GM12892 (cell line): Measurements from ENCODE around the gene HDHD3.
"Not testable (repeated sequence)": the region's sequence is repeated elsewhere in the genome, so short reads cannot be mapped to it uniquely, and the experiment has no call there.

Experiments used
- DNase-seq: peaks from one replicate; pipeline ENCODE4 v3.0.0; 2011; ENCODE audit not compliant: insufficient read length
- FAIRE-seq: peaks from 2 replicates; lab custom pipeline; 2011; peaks lifted over from hg19 to GRCh38; lab: Jason Lieb, UNC
- POLR2A ChIP-seq: IDR thresholded peaks from 2 replicates; pipeline ENCODE4 v1.6.1; 2011; ENCODE audit warnings: low read depth, low read length, control low read depth
- POLR2AphosphoS5 ChIP-seq: IDR thresholded peaks from 2 replicates; pipeline ENCODE4 v1.6.1; 2011; ENCODE audit warnings: low read depth, low read length, control low read depth
- TAF1 ChIP-seq: IDR thresholded peaks from 2 replicates; pipeline ENCODE4 v1.6.1; 2011; ENCODE audit warnings: low read depth, mild to moderate bottlenecking, control low read depth, low read length, borderline replicate concordance

HDHD3 gene

DNA sequence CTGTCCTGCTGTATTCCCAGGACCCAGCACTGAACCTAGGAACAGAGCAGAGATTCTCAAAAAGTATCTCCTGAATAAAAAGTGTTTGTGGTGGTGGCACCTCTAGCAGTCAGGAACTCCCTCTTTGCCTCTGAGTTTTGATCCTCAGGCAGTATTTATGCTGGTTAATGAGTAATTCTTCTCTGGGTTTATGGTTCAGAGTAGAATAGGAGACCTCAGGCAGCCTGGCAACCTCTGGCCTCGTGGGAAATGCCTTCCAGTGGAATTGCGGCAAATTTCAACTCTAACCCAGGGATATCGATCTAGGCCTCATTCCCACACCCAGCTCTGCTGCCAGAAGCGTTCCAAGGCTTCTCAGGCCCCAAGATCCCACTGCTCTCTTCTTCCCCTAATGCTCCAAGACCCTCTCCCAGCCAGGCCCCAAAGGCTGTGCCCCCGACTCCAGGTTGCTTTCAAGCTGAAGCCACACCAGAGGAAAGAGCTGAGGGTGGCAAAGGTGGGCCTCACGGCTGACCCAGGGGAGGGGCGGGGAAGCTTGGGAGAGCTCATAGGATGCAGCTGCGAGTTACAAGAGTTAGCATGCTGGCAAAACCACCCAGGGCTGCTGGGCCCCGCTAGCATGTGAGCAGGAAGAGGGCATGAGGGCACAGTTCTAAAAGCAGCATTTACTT lies 10.9 kb upstream of the HDHD3 start:
- no peak for FAIRE-seq
- DNase-seq, result no peak
- TF ChIP-seq POLR2AphosphoS5, result no peak
- no peak for TF ChIP-seq POLR2A
- no peak for TF ChIP-seq TAF1

DNA sequence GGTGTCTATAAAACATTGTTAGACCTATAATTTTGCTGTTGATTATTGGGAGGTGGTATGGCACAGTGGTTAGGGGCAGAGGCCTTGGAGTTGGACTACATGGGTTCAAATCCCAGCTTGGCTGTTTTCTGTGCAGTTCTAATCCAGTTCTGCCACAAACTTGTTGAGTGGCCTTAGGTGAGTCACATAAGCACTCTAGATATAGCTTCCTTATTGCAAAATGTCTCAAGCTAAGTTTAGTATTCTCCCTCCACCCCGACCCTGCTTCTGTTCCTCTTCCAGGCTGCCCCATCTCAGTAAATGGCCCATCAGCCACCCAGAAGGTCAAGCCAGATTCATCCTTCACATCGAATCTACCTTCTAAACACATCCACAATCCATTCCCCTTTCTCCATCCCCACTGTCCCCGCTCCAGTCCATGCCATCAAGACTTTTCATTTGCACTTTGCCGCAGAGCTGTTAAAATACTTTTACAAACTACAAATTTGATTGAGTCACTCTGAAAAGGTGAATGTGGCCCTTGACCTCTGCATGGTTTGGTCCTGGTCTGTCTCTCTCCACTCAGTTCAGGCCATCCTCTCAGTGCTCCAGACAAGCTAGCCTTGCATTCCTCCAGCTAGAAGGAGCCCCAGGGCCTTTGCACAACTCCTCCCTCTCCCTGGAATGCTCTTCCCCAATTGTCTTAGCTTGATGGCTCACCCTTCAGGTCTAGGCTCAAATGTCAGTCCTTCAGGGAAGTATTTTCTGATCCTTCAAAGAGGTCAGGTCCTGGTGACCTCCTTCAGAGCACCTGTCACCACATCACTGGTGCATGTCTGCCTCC lies 10.0 kb upstream of the HDHD3 start:
- DNase-seq, result no peak
- TF ChIP-seq POLR2A, result no peak
- no peak for TF ChIP-seq POLR2AphosphoS5
- no peak for TF ChIP-seq TAF1
- FAIRE-seq, result no peak

DNA sequence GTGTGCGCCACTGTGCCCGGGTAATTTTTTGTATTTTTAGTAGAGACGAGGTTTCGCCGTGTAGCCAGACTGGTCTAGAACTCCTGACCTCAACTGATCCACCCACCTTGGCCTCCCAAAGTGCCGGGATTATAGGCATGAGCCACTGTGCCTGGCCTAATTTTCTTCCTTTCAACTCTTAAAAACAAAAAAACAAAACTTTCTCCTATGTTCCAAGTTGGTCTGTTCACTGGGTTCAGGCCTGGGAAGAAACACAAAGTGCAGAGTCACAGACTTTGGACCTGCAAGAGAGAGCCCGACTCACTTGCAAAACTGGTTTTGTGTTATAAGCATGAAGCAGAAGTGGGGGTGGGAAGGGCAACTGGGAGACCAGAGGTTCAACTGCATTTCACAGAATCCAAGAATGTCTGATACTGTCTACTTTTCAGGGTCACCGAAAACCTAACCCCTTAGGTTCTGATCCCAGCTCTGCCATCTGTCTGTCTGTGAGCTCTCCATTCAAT lies 5.2 kb upstream of the HDHD3 start:
- TF ChIP-seq TAF1, result no peak
- TF ChIP-seq POLR2A, result no peak
- TF ChIP-seq POLR2AphosphoS5, result no peak
- no peak for FAIRE-seq

DNA sequence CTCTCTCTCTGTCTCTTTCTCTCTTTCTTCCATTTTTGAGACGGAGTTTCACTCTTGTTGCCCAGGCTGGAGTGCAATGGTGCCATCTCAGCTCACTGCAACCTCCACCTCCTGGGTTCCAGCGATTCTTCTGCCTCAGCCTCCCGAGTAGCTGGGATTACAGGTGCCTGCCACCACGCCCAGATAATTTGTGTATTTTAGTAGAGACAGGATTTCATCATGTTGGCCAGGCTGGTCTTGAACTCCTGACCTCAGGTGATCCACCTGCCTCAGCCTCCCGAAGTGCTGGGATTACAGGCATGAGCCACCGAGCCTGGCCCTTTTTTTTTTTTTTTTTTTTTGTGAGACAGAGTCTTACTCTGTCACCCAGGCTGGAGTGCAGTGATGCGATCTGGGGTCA lies 4.7 kb upstream of the HDHD3 start:
- not testable (repeated sequence) for FAIRE-seq, DNase-seq

More for the DNA sequence above, 5.2 kb upstream of the HDHD3 start:
- no peak for DNase-seq

DNA sequence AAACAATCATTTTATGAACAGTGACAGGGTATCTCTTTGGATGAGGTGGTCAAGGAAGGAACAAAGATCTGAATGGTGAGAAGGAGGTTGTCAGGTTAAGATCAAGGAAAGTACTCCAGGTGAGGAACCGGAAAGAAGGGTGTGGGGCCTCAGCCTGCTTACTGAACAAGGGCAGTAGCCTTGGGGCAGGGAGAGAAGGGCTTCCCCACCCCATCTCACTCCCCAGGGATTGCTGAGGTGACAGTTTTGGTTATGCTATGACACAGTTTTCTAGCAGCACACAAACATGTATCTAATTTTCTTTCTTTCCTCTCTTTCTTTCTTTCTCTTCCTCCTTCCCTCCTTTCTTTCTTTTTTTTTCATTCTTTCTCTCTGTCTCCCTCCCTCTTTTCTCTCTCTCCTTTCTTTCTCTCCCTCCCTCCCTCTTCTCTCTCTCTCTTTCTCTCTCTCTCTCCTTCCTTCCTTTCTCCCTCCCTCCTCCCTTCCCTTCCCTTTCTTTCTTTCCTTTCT lies 4.1 kb upstream of the HDHD3 start:
- FAIRE-seq, result peak; percentile 56
- TF ChIP-seq POLR2AphosphoS5, result no peak
- no peak for TF ChIP-seq POLR2A
- TF ChIP-seq TAF1, result no peak
- no peak for DNase-seq

DNA sequence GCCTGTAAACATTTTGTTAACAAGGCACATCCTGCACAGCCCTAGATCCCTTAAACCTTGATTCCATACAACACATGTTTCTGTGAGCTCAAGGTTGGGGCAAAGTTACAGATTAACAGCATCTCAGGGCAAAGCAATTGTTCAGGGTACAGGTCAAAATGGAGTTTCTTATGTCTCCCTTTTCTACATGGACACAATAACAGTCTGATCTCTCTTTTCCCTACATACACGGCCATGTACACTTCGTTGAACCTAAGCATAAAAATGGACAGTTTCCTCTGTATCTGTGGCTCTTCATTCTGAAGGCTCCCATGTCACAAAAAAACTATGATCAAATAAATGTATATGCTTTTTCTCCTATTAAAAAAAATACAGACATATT lies 3.0 kb upstream of the HDHD3 start:
- not testable (repeated sequence) for FAIRE-seq, DNase-seq

DNA sequence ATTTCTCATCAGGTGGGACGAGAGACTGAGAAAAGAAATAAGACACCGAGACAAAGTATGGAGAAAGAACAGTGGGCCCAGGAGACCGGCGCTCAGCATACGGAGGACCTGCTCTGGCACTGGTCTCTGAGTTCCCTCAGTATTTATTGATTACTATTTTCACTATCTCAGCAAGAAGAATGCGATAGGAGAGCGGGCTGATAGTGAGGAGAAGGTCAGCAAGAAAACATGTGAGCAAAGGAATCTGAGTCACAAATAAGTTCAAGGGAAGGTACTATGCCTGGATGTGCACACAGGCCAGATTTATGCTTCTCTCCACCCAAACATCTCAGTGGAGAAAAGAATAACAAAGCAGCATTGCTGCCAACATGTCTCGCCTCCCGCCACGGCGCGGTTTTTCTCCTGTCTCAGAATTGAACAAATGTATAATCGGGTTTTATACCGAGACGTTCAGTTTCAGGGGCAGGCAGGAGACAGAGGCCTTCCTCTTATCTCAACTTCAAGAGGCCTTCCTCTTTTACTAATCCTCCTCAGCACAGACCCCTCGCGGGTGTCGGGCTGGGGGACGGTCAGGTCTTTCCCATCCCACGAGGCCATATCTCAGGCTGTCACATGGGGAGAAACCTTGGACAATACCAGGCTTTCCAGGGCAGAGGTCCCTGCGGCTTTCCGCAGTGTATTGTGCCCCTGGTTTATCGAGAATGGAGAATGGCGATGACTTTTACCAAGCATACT lies 2.5 kb upstream of the HDHD3 start:
- DNase-seq, FAIRE-seq: not testable (repeated sequence)

DNA sequence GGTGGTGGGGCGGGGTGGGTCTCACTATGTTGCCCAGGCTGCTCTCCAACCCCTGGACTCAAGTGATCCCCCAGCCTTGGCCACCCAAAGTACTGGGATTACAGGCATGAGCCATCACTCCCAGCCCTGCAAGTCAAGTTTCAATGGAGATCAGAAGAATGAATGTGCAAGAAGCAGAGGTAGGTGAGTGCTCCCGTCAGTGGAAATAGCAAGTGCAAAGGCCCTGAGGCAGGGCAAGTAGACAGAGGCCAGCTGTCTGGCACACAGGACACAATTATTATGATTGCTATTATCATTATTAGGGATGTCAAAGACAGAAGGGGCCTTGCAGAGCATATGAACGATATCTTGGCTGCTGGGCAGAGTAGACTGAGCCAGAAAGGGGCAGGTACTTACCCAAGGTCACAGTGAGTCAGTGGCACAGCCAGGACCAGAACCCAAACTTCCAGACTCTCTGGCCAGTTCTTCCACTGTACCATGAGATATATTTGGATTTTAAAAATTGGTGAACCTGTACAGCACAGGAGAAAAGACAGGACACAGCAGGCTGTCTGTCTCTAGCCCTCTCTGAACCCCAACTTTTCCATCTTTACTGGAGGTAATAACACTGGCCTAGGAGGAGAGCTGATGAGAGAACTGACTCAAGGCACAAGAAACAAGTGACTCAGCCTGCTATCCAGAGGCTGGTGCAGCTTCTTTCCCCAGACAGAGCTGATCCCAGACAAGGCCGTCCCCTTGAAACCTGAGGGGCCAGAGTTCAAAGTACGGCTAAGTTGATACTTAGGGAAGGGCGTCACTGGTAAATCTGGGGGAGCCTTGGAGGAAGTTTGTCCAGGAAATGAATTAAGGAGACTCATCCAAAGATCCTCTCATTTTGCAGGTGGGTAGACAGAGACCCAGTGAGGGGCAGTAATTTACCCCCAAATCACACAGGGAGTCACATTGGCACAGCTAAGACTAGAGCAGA lies 1.4 kb downstream of the HDHD3 start:
- DNase-seq (no peak), FAIRE-seq (no peak)

DNA sequence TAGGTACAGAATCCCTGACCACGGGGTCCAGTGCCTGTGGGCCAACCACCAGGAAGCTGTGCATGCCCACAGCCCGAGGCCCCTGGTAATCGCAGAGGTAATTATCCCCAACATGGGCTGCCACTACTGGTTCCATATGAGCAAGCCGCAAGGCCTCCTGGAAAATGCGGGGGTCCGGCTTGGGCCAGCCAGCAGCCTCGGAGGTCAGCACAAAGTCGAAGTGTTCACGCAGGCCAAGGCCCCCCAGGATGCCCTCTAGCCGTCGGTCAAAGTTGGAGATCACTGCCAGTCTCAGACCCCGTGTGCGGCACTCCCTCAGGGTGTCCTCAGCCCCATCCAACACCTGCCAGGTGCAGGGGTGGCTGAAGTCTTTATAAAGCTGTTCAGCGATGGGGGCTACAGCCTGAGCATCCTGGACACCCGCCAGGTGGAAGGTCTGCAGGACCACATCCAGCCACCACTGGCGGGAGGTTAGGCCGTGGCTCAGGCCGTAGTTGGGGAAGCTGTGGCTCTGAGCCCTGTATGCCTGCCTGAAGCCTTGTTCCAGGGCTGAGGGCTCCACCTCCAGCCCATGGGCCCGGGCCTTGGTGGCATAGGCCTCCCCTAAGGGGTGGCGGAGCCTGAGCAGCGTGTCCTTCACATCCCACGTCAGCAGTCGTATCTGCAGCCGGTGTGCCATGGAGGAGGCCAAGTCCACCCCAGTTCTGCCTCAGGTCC lies 3.0 kb downstream of the HDHD3 start:
- DNase-seq (no peak), FAIRE-seq (no peak)
- TF ChIP-seq POLR2A, result no peak
- TF ChIP-seq TAF1, result no peak
- TF ChIP-seq POLR2AphosphoS5, result no peak

More for the DNA sequence above, 1.4 kb downstream of the HDHD3 start:
- no peak for TF ChIP-seq POLR2AphosphoS5
- no peak for TF ChIP-seq TAF1
- no peak for TF ChIP-seq POLR2A

DNA sequence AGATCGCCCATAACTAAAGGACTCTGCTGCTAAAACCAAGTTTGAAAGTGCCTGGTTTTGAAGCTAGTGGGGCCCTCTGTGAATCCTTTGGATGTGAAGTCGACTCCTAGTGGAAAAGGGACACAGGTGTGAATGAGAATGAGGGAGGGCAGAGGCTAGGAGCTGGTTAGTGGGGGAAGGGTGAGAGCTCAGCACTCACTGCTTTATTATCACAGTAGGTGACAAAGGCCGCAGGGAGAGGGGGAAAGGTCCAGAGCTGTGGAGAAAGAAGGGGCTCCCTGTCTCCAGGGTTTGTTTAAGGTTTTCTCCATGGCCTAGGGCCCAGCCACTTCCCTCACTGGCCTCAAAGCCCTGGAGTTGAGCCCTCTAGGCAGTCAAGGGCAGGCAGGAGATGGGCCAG lies 3.5 kb downstream of the HDHD3 start:
- TF ChIP-seq TAF1 (no peak), POLR2A (no peak), POLR2AphosphoS5 (no peak)
- no peak for DNase-seq

DNA sequence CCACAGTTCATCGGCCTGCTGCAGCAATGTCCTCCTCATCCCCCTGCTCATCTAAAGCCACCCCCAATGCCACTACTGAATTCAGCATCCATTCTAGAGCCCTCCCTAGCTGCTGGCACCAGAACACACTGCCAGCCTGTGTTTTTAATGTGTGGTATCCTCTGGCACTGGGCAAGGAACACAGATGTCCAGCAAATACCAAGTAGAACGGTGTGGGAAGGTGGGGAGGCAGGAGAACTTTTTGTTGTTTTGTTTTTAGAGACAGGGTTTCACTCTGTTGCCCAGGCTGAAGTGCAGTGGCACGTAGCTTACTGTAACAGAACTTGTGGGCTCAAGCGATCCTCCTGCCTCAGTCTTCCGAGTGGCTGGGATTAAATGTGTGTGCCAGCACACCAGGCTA lies 4.7 kb downstream of the HDHD3 start:
- FAIRE-seq, result no peak
- DNase-seq, result no peak
- TF ChIP-seq POLR2AphosphoS5, result no peak
- TF ChIP-seq POLR2A, result no peak
- TF ChIP-seq TAF1, result no peak

More for the DNA sequence above, 3.5 kb downstream of the HDHD3 start:
- no peak for FAIRE-seq
